Ovary (tissue), 3 donors: Measurements from ENCODE around the gene PAQR3.

Source experiments
- EP300 ChIP-seq: sonication (generic); formaldehyde crosslinking; IDR thresholded peaks from one replicate; pipeline ENCODE4 v1.6.1; 2017; ENCODE audit warnings: antibody characterized with exemption
- POLR2A ChIP-seq: fragments of 450-650 bp; IDR thresholded peaks from one replicate; pipeline ENCODE4 v1.6.1; 2017; ENCODE audit warnings: antibody characterized with exemption, mild to moderate bottlenecking, moderate library complexity
- TF ChIP-seq, protein P1 (sequence below), 3 donors: fragments of 450-650 bp in 2 of 3; fragments of 200-600 bp in 1 of 3; IDR thresholded peaks; one replicate each; pipeline versions ENCODE4 v1.5.1 to v1.8.0; 2016 to 2022; ENCODE audit warnings: antibody characterized with exemption in 3 of 3, mild to moderate bottlenecking in 1 of 3
- donor health status: DM: no; HTN: no; CAD: no.

DNA sequence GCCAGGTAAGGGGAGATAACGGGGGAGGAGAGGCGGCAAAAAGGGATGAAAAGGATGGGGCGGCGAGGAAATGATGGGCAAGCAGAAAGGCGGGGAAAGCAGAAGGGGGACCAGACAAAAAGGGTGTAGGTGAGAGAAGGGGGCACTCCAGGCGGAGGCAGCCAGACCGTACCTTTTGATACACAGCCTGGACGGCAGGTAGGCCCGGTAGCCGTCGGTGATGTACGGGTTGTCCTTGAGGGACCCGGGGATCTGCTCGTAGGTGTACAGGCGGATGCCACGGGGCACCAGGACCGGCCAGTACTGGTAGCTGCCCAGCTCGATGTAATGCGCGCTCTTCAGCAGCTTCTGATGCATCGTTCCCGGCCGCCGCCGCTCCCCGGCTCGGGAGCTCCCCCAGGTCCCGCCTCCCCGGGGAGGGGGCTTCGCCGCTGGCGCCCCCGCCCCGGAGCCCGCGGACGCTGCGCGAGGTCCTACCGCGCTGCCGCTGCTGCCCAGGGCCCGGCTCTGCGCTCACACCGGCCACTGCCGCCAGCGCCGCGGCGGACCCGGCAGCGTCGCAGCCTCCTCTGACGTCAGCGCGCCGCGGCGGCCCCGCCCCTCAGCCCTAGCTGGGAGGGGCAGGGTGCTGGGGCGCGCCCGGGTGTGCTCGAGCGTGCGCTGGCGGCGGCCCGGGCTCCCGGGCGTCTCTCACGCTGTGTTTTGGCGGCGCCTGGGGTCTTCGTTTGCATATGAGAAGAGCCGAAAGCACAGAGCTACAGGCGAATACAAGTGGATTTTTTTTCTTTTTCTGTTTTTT lies at the start of gene PAQR3:
- TF ChIP-seq POLR2A (peak; percentile 83), EP300 (no peak)
- TF ChIP-seq, protein P1, sequence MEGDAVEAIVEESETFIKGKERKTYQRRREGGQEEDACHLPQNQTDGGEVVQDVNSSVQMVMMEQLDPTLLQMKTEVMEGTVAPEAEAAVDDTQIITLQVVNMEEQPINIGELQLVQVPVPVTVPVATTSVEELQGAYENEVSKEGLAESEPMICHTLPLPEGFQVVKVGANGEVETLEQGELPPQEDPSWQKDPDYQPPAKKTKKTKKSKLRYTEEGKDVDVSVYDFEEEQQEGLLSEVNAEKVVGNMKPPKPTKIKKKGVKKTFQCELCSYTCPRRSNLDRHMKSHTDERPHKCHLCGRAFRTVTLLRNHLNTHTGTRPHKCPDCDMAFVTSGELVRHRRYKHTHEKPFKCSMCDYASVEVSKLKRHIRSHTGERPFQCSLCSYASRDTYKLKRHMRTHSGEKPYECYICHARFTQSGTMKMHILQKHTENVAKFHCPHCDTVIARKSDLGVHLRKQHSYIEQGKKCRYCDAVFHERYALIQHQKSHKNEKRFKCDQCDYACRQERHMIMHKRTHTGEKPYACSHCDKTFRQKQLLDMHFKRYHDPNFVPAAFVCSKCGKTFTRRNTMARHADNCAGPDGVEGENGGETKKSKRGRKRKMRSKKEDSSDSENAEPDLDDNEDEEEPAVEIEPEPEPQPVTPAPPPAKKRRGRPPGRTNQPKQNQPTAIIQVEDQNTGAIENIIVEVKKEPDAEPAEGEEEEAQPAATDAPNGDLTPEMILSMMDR (IDR thresholded peaks at IDR 0.05): peak in 1 of 3 donors; percentile 17
